ENCODE results near the gene NR6A1.

The NR6A1 gene

DNA sequence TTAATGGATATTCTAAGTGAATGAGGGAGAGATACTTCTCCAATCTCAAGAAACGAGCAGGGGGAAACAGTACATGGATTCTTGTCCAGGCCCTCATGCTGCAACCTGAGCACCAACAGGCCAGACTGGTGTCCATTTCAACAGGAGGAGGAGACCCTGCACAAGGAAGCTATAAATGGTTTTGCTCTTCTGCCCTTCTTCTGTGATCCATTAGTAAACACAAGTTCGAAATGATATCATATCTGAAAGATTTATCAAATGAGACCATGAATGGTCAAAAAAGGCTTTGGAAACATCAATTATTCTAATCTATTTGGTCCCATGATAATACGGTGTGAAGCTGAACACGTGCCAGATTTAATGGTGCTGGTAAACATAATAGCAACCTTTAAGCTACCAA lies 109.8 kb downstream of the NR6A1 start:
- Histone ChIP-seq H3K27me3 (ENCODE audit: control insufficient read depth in 1 of 2, insufficient read depth in 2 of 2, low read length in 2 of 2) (no peaks in the 10 kb centered on the region), H3K27ac (ENCODE audit: low read depth, low read length) (no peak overlapping the region), H3K9ac (ENCODE audit: low read depth in 1 of 2, low read length in 2 of 2) (no peak overlapping the region), H3K4me1 (ENCODE audit: control insufficient read depth in 1 of 2, insufficient read depth in 2 of 2, low read length in 2 of 2) (peaks cover 11 to 34% of the 10 kb centered on the region in 2 donors), H3K4me3 (ENCODE audit: low read depth in 1 of 2, low read length in 2 of 2) (no peak overlapping the region), H3K36me3 (ENCODE audit: control insufficient read depth in 1 of 2, insufficient read depth in 2 of 2, low read length in 2 of 2) (no peaks in the 10 kb centered on the region), H3K9me3 (ENCODE audit: control insufficient read depth in 1 of 2, low read length in 2 of 2) (no peaks in the 10 kb centered on the region)

DNA sequence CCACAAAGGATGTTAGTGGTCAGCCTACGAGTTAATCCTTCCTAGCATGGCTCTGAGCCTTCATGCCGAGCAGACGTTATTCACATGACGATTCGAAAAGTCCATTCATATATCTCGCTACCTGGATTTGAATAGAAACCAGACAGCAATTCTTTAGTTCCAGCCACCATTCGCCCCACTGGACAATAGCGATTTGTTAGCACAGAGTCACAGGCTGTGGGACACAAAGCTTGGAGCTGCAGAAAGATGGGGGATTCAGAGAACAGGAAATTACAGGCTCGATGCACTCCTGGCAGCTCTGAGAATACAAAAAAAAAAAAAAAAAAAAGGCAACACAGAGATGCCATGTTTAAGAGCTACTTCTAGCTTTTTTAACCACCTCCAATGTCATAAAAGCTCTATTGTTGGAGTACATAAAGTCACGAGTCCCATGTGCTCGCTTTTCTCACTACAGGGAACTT lies 110.7 kb downstream of the NR6A1 start:
- Histone ChIP-seq H3K9me3 (ENCODE audit: control insufficient read depth in 1 of 2, low read length in 2 of 2) (no peaks in the 10 kb centered on the region), H3K27ac (ENCODE audit: low read depth, low read length) (no peak overlapping the region), H3K36me3 (ENCODE audit: control insufficient read depth in 1 of 2, insufficient read depth in 2 of 2, low read length in 2 of 2) (no peaks in the 10 kb centered on the region), H3K4me1 (ENCODE audit: control insufficient read depth in 1 of 2, insufficient read depth in 2 of 2, low read length in 2 of 2) (peaks cover 11 to 34% of the 10 kb centered on the region in 2 donors), H3K27me3 (ENCODE audit: control insufficient read depth in 1 of 2, insufficient read depth in 2 of 2, low read length in 2 of 2) (no peaks in the 10 kb centered on the region), H3K9ac (ENCODE audit: low read depth in 1 of 2, low read length in 2 of 2) (peak overlapping the region; percentile 40 to 54), H3K4me3 (ENCODE audit: low read depth in 1 of 2, low read length in 2 of 2) (peak overlapping the region; percentile 75 to 86)

DNA sequence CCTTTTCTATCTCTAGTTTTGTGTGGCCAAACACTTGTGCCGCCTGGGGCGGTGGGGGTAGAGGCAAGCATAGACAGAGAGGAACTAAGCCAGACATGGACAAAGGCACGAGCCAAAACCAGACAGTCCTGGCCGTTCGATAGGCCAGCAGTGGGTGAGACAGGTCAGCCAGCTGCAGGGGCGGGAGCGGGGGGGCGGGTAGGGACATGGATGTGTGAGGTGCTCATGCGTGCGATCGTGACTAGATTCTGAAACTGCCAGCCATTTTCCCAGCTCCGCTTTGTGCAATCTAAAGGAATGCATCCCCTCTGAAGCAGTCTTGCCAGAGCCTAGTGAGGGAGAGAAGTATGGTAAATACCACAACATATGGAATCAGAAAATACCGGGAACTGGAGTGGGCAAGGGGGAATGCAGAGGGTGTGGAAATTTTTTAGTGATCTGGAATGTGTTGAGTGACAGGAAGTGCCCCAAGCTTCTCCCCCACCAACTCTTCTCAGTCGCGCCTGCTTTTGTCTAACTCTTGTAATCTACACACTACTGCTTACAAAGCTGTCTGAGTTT lies 111.9 kb downstream of the NR6A1 start:
- peak overlapping the region; percentile 75 to 86 for H3K4me3 ChIP-seq (ENCODE audit: low read depth in 1 of 2, low read length in 2 of 2)
- no peaks in the 10 kb centered on the region for H3K27me3 ChIP-seq (ENCODE audit: control insufficient read depth in 1 of 2, insufficient read depth in 2 of 2, low read length in 2 of 2)
- H3K9me3 ChIP-seq (ENCODE audit: control insufficient read depth in 1 of 2, low read length in 2 of 2): no peaks in the 10 kb centered on the region
- H3K27ac ChIP-seq (ENCODE audit: low read depth, low read length): peak overlapping the region; percentile 36
- H3K4me1 ChIP-seq (ENCODE audit: control insufficient read depth in 1 of 2, insufficient read depth in 2 of 2, low read length in 2 of 2): peaks cover 11 to 34% of the 10 kb centered on the region in 2 donors
- H3K9ac ChIP-seq (ENCODE audit: low read depth in 1 of 2, low read length in 2 of 2): peak overlapping the region; percentile 58 to 65
- no peaks in the 10 kb centered on the region for H3K36me3 ChIP-seq (ENCODE audit: control insufficient read depth in 1 of 2, insufficient read depth in 2 of 2, low read length in 2 of 2)

DNA sequence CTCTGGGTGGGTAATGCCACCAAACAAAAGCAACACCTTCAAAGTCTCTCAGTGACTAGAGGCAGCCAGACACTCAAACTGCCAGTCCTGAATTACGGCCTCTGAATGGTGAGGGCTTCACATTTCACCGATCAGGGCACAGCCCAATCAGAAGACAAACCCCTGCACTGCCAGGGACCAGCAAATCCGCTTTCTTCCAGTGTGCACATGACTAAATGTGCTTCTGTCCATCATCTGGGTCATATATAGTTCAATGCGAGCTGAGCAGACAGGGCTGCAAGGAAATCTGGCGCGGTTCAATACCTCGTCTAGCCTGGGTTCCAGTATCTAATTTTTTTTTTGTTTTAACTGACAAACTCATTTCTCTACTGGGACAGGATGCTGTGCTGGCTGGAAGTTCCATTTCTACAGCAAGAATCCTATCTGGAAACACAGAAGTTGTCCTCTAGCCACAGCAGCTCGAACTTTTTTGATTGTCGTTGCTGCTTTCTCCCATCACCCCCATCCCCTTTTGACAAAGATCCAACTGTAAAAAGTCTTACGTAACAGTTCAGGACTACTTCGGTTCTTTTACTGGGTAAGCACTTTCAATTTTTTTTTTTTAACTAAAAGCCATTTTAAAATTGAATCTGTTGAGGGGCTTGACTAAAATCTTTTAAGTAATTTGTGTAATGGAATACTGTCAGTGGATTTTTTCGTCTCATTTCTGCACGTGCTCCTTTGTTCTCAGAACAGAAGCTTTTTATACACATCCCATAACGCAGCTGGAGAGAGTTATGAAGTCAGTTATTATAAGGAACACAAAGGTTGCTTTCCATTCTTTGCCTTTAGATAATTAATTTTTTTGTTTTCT lies 112.7 kb downstream of the NR6A1 start:
- Histone ChIP-seq H3K36me3 (ENCODE audit: control insufficient read depth in 1 of 2, insufficient read depth in 2 of 2, low read length in 2 of 2) (no peaks in the 10 kb centered on the region), H3K4me3 (ENCODE audit: low read depth in 1 of 2, low read length in 2 of 2) (peak overlapping the region; percentile 75 to 86), H3K4me1 (ENCODE audit: control insufficient read depth in 1 of 2, insufficient read depth in 2 of 2, low read length in 2 of 2) (peaks cover 11 to 34% of the 10 kb centered on the region in 2 donors), H3K27me3 (ENCODE audit: control insufficient read depth in 1 of 2, insufficient read depth in 2 of 2, low read length in 2 of 2) (no peaks in the 10 kb centered on the region), H3K27ac (ENCODE audit: low read depth, low read length) (peak overlapping the region; percentile 13), H3K9me3 (ENCODE audit: control insufficient read depth in 1 of 2, low read length in 2 of 2) (no peaks in the 10 kb centered on the region), H3K9ac (ENCODE audit: low read depth in 1 of 2, low read length in 2 of 2) (peak overlapping the region; percentile 58 to 65)

DNA sequence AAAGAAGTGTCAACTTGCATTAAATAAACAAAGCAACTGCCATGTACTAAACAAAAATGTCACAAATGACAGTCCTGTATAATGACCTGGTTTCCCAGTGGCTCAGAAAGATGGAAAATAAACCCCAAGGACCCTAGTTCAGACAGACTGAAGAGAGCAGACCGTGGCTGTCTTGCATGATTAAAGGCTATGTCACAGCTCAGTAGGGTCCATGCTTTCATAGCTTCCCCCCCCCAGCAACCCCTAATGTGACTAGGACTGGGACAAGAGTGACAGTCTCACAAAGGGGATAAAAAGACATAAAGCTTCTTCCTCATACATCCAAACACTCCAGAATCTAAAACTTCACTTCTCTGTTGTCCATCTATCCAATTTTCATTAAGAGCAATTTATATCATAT lies 113.6 kb downstream of the NR6A1 start:
- H3K4me1 ChIP-seq (ENCODE audit: control insufficient read depth in 1 of 2, insufficient read depth in 2 of 2, low read length in 2 of 2): peaks cover 11 to 32% of the 10 kb centered on the region in 2 donors
- H3K4me3 ChIP-seq (ENCODE audit: low read depth in 1 of 2, low read length in 2 of 2): no peak overlapping the region
- H3K27ac ChIP-seq (ENCODE audit: low read depth, low read length): no peak overlapping the region

DNA sequence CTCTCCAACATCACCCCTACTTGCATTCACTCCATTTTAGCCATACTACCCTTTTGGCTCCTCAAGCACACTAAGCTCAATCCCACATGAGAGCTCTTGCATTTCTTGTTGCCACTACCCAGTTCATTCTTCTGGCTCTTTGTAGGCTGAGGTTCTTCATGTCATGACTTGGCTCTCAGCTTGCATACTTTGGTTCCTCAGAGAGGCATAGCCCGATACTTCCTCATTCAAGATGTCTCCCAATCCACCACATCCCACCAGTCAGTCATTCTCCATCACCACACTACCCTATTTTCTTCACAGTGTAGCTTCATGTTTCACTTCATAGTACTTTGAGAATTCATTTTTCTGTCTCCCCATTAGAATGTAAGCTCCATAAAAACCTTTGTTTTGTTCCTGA lies 116.7 kb downstream of the NR6A1 start:
- Histone ChIP-seq H3K27me3 (ENCODE audit: control insufficient read depth in 1 of 2, insufficient read depth in 2 of 2, low read length in 2 of 2) (no peaks in the 10 kb centered on the region), H3K27ac (ENCODE audit: low read depth, low read length) (no peak overlapping the region), H3K36me3 (ENCODE audit: control insufficient read depth in 1 of 2, insufficient read depth in 2 of 2, low read length in 2 of 2) (no peaks in the 10 kb centered on the region), H3K9ac (ENCODE audit: low read depth in 1 of 2, low read length in 2 of 2) (no peak overlapping the region), H3K4me3 (ENCODE audit: low read depth in 1 of 2, low read length in 2 of 2) (no peak overlapping the region), H3K9me3 (ENCODE audit: control insufficient read depth in 1 of 2, low read length in 2 of 2) (no peaks in the 10 kb centered on the region), H3K4me1 (ENCODE audit: control insufficient read depth in 1 of 2, insufficient read depth in 2 of 2, low read length in 2 of 2) (peaks cover 0 to 14% of the 10 kb centered on the region in 2 donors)

More for the DNA sequence above, 113.6 kb downstream of the NR6A1 start:
- H3K27me3 ChIP-seq (ENCODE audit: control insufficient read depth in 1 of 2, insufficient read depth in 2 of 2, low read length in 2 of 2): no peaks in the 10 kb centered on the region
- H3K36me3 ChIP-seq (ENCODE audit: control insufficient read depth in 1 of 2, insufficient read depth in 2 of 2, low read length in 2 of 2): no peaks in the 10 kb centered on the region
- no peaks in the 10 kb centered on the region for H3K9me3 ChIP-seq (ENCODE audit: control insufficient read depth in 1 of 2, low read length in 2 of 2)
- H3K9ac ChIP-seq (ENCODE audit: low read depth in 1 of 2, low read length in 2 of 2): no peak overlapping the region

DNA sequence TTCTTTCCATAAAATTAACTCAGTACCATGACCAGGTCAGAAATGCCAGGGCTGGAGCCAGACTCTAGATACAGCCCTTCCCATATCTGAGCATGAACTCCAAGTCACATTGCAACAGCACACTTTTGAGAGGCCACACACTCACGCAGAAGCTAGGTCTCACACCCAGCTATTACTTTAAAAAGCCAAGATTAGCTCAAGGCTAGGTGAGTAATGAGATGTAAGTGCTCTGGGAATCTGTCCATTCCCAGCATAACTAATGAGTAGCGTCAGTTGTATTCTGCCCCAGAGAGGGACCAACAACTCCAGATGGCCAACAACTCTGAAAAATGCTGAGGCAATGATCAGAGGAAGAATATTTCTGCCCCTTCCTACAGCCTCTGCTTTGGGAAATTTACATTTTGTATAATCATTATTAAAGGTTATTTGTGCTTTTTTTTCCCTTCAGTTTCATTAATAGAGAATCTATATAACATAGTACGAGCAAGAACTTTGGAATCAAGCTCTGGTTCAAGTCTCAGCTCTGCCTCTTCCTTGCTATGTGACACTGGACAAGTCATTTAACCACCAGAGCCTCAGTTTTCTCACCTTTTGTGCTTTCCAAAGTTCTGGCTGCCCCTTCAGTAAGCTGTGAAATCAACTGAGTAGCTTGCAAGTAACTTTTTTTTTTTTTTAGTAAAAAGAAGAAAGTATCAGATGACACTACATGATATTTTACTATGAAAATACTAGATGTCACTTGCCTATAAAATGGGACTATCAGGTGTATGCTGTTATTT lies 118.3 kb downstream of the NR6A1 start:
- Histone ChIP-seq H3K9ac (ENCODE audit: low read depth in 1 of 2, low read length in 2 of 2) (no peak overlapping the region), H3K9me3 (ENCODE audit: control insufficient read depth in 1 of 2, low read length in 2 of 2) (no peaks in the 10 kb centered on the region), H3K4me3 (ENCODE audit: low read depth in 1 of 2, low read length in 2 of 2) (no peak overlapping the region), H3K36me3 (ENCODE audit: control insufficient read depth in 1 of 2, insufficient read depth in 2 of 2, low read length in 2 of 2) (no peaks in the 10 kb centered on the region), H3K4me1 (ENCODE audit: control insufficient read depth in 1 of 2, insufficient read depth in 2 of 2, low read length in 2 of 2) (peaks cover 0 to 5% of the 10 kb centered on the region in 2 donors), H3K27ac (ENCODE audit: low read depth, low read length) (no peak overlapping the region), H3K27me3 (ENCODE audit: control insufficient read depth in 1 of 2, insufficient read depth in 2 of 2, low read length in 2 of 2) (no peaks in the 10 kb centered on the region)

DNA sequence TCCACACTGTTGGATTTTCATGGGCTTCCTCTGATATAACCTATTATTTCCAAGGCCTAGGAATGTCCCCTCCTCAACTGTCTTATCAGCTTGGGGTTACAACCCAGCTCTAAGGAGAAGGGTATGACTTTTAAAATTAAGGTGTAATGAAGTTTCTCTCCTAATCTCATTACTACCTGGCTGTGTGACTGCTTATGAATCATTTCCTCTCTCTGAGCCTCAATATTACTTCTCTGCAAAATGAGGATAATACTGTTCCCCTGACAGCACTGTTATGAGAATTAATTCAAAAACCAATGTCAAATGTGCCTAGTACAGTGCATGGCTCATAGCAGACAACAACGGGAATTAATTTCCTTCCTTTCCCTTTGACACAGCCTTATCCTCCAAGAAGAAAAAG lies 118.9 kb downstream of the NR6A1 start:
- H3K27ac ChIP-seq (ENCODE audit: low read depth, low read length): no peak overlapping the region
- no peaks in the 10 kb centered on the region for H3K9me3 ChIP-seq (ENCODE audit: control insufficient read depth in 1 of 2, low read length in 2 of 2)
- no peak overlapping the region for H3K9ac ChIP-seq (ENCODE audit: low read depth in 1 of 2, low read length in 2 of 2)
- no peaks in the 10 kb centered on the region for H3K27me3 ChIP-seq (ENCODE audit: control insufficient read depth in 1 of 2, insufficient read depth in 2 of 2, low read length in 2 of 2)
- H3K4me1 ChIP-seq (ENCODE audit: control insufficient read depth in 1 of 2, insufficient read depth in 2 of 2, low read length in 2 of 2): peaks cover 0 to 5% of the 10 kb centered on the region in 2 donors
- no peaks in the 10 kb centered on the region for H3K36me3 ChIP-seq (ENCODE audit: control insufficient read depth in 1 of 2, insufficient read depth in 2 of 2, low read length in 2 of 2)
- no peak overlapping the region for H3K4me3 ChIP-seq (ENCODE audit: low read depth in 1 of 2, low read length in 2 of 2)

DNA sequence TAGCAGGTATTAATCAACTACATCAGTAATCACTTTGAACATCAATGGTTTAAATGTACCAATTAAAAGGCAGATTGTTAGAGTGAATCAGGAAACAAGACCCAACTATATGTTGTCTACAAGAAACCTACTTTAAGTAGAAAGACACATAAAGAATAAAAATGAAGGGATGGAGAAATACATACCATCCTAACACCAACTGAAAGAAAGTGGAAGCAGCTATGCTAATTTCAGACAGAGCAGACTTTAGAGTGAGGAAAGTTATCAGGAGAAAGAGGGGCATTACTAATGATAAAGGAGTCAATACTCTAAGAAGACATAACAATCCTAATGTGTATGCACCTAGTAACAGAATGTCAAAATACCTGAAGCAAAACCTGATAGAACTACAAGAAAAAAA lies 125.8 kb downstream of the NR6A1 start:
- no peaks in the 10 kb centered on the region for H3K36me3 ChIP-seq (ENCODE audit: control insufficient read depth in 1 of 2, insufficient read depth in 2 of 2, low read length in 2 of 2)

DNA sequence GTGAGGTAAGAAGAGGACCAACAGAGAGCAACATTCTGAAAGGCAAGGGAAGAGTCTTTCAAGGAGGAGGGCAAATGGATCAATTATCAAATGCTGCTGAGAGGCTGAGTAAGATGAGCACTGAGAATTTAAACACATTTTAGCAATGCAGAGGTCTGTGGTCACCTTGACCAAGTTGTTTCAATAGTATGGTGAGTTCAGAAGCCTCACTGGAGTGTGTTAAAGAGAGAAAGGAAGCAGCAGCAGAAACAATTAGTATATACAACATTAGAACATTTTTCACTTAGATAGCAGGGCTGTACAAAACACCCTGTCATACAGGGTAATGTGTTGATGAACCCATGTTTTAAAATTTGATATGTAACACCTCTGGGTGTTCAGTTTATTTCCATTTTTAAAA lies 131.5 kb downstream of the NR6A1 start:
- Histone ChIP-seq H3K4me3 (ENCODE audit: low read depth in 1 of 2, low read length in 2 of 2) (no peak overlapping the region), H3K9ac (ENCODE audit: low read depth in 1 of 2, low read length in 2 of 2) (no peak overlapping the region), H3K4me1 (ENCODE audit: control insufficient read depth in 1 of 2, insufficient read depth in 2 of 2, low read length in 2 of 2) (no peaks in the 10 kb centered on the region), H3K9me3 (ENCODE audit: control insufficient read depth in 1 of 2, low read length in 2 of 2) (no peaks in the 10 kb centered on the region), H3K27me3 (ENCODE audit: control insufficient read depth in 1 of 2, insufficient read depth in 2 of 2, low read length in 2 of 2) (no peaks in the 10 kb centered on the region), H3K27ac (ENCODE audit: low read depth, low read length) (no peak overlapping the region), H3K36me3 (ENCODE audit: control insufficient read depth in 1 of 2, insufficient read depth in 2 of 2, low read length in 2 of 2) (no peaks in the 10 kb centered on the region)

More for the DNA sequence above, 125.8 kb downstream of the NR6A1 start:
- Histone ChIP-seq H3K27ac (ENCODE audit: low read depth, low read length) (no peak overlapping the region), H3K4me1 (ENCODE audit: control insufficient read depth in 1 of 2, insufficient read depth in 2 of 2, low read length in 2 of 2) (no peaks in the 10 kb centered on the region), H3K27me3 (ENCODE audit: control insufficient read depth in 1 of 2, insufficient read depth in 2 of 2, low read length in 2 of 2) (no peaks in the 10 kb centered on the region), H3K9me3 (ENCODE audit: control insufficient read depth in 1 of 2, low read length in 2 of 2) (no peaks in the 10 kb centered on the region), H3K9ac (ENCODE audit: low read depth in 1 of 2, low read length in 2 of 2) (no peak overlapping the region), H3K4me3 (ENCODE audit: low read depth in 1 of 2, low read length in 2 of 2) (no peak overlapping the region)

All from duodenal mucosa (tissue), 2 donors.